PC-9 (cell line): ENCODE results near the gene PLOD2. TPM values are rescaled to one million over a fixed set of nuclear protein-coding genes. Genes with fewer than 3 reads are reported as not detected.

Experiments
- BruUV-seq: library from RNA; stranded (reverse); fragments of 400-500 nt; replicated peaks from 2 replicates; lab custom pipeline; 2021; lab: Mats Ljungman, UMichigan
- CTCF ChIA-PET: fragments of 300-600 bp; sonication (Branson Sonifier 250); formaldehyde crosslinking; loops from one replicate; lab custom pipeline; 2022; ENCODE audit warnings: antibody characterized with exemption; lab: Charles Lee
- POLR2A ChIA-PET: fragments of 300-600 bp; sonication (Branson Sonifier 250); formaldehyde crosslinking; loops from one replicate; lab custom pipeline; 2022; ENCODE audit warnings: antibody characterized with exemption; ENCODE audit not compliant: unreplicated experiment; lab: Charles Lee
- DNase-seq, 2 experiments: peaks; one replicate each; pipeline versions ENCODE4 v3.0.0 to v3.0.0-alpha.2; 2015 to 2022; ENCODE audit warnings: mixed read lengths in 1 of 2
- H2AFZ ChIP-seq: fragments of 200-600 bp; sonication (generic); 2 replicates; pipeline ENCODE4 v1.8.1; 2017; ENCODE audit warnings: antibody characterized with exemption
- H3F3A ChIP-seq: fragments of 200-600 bp; sonication (generic); 2 replicates; pipeline ENCODE4 v1.8.1; 2017; ENCODE audit warnings: antibody characterized with exemption, mild to moderate bottlenecking, low read depth; ENCODE audit not compliant: insufficient read depth
- H3K27ac ChIP-seq: fragments of 200-600 bp; sonication (generic); 2 replicates; pipeline ENCODE4 v1.6.1; 2016; ENCODE audit warnings: mixed run types
- H3K27me3 ChIP-seq: fragments of 200-600 bp; sonication (generic); 2 replicates; pipeline ENCODE4 v1.6.1; 2016; ENCODE audit warnings: low read depth, mixed run types; ENCODE audit not compliant: insufficient read depth
- H3K36me3 ChIP-seq: fragments of 200-600 bp; sonication (generic); 2 replicates; pipeline ENCODE4 v1.6.1; 2016; ENCODE audit warnings: low read depth, mixed run types
- H3K4me1 ChIP-seq: fragments of 200-600 bp; sonication (generic); replicated peaks from 2 replicates; pipeline ENCODE4 v1.6.1; 2016; ENCODE audit warnings: mixed run types; ENCODE audit not compliant: insufficient read depth
- H3K4me2 ChIP-seq: fragments of 200-600 bp; sonication (generic); 2 replicates; pipeline ENCODE4 v1.6.1; 2017; ENCODE audit warnings: mixed run types
- H3K4me3 ChIP-seq: fragments of 200-600 bp; sonication (generic); 2 replicates; pipeline ENCODE4 v1.6.1; 2016; ENCODE audit warnings: mixed run types
- H3K79me2 ChIP-seq: fragments of 200-600 bp; sonication (generic); 2 replicates; pipeline ENCODE4 v1.6.1; 2017; ENCODE audit warnings: low read depth, mixed run types
- H3K9me2 ChIP-seq: fragments of 200-600 bp; sonication (generic); 2 replicates; pipeline ENCODE4 v1.8.1; 2017; ENCODE audit warnings: mild to moderate bottlenecking; ENCODE audit not compliant: insufficient read depth
- H3K9me3 ChIP-seq: fragments of 200-600 bp; sonication (generic); 2 replicates; pipeline ENCODE4 v1.8.1; 2016; ENCODE audit warnings: low read depth; ENCODE audit not compliant: insufficient read depth
- H4K20me1 ChIP-seq: fragments of 200-600 bp; sonication (generic); 2 replicates; pipeline ENCODE4 v1.8.1; 2017; ENCODE audit not compliant: insufficient read depth
- CTCF ChIP-seq: fragments of 200-600 bp; sonication (generic); conservative IDR thresholded peaks from 2 replicates; pipeline ENCODE4 v1.6.1; 2017; ENCODE audit warnings: mixed run types, antibody characterized with exemption, mild to moderate bottlenecking, moderate library complexity
- EZH2 ChIP-seq: fragments of 200-600 bp; sonication (generic); IDR thresholded peaks from 2 replicates; pipeline ENCODE4 v1.8.0; 2017; ENCODE audit warnings: antibody characterized with exemption, low read depth
- intact Hi-C: fragments of 100-400 bp; cut with micrococcal nuclease; formaldehyde crosslinking; loops from one replicate; pipeline ENCODE4 v1.10.0; 2022; ENCODE audit not compliant: unreplicated experiment
- total RNA-seq: library from RNA; stranded (reverse); gene quantifications from 2 replicates; pipeline ENCODE4 v1.2.3, GENCODE V29; 2021

Gene PLOD2
- total RNA-seq, 1 experiment from 2014 or later = 30.3 TPM

- ChIA-PET POLR2A (no interaction called here), CTCF (interaction anchor here (0.5 kb wide), 1 partner anchor 34 kb away, joined by 3 read pairs; no protein-coding TSS in a partner anchor)
- Histone ChIP-seq H3F3A (no peaks in the 10 kb centered on the region), H3K79me2 (no peaks in the 10 kb centered on the region), H3K4me1 (0 out of 2 replicates have a peak, but pooled peaks cover 6% of the 10 kb centered on the region), H3K27me3 (no peaks in the 10 kb centered on the region), H4K20me1 (no peaks in the 10 kb centered on the region), H2AFZ (no peak overlapping the region), H3K9me2 (no peaks in the 10 kb centered on the region), H3K4me2 (no peak overlapping the region), H3K36me3 (no peaks in the 10 kb centered on the region), H3K27ac (no peak overlapping the region), H3K4me3 (no peak overlapping the region), H3K9me3 (no peaks in the 10 kb centered on the region; the same call in 1 of the 2 replicates)
- no peak for DNase-seq
- intact Hi-C loops = no loop called here
- TF ChIP-seq EZH2 = no peak
- TF ChIP-seq CTCF = no peak
- no TSS peak for BruUV-seq
These were observed 32.8 kb downstream of the PLOD2 start for GRCh38 chr3:146128179-146128578.

- H3K27me3 ChIP-seq = no peaks in the 10 kb centered on the region
- BruUV-seq = no TSS peak
- DNase-seq = peak in 1 of 2 experiments; percentile 48
- H3F3A ChIP-seq = no peaks in the 10 kb centered on the region
- no peak overlapping the region for H2AFZ ChIP-seq
- H3K9me3 ChIP-seq = no peaks in the 10 kb centered on the region; the same call in 1 of the 2 replicates
- no peak for TF ChIP-seq EZH2
- TF ChIP-seq CTCF = no peak
- H3K79me2 ChIP-seq = no peaks in the 10 kb centered on the region
- no peaks in the 10 kb centered on the region for H3K36me3 ChIP-seq
- ChIA-PET POLR2A (no interaction called here), CTCF (interaction anchor here (0.7 to 0.8 kb wide), 2 partner anchors 64 to 591 kb away, joined by 3 to 5 read pairs; no protein-coding TSS in a partner anchor)
- no peak overlapping the region for H3K27ac ChIP-seq
- 0 out of 2 replicates have a peak, but pooled peaks cover 6% of the 10 kb centered on the region for H3K4me1 ChIP-seq
- no peaks in the 10 kb centered on the region for H3K9me2 ChIP-seq
- no peak overlapping the region for H3K4me3 ChIP-seq
- intact Hi-C loops = no loop called here
- no peak overlapping the region for H3K4me2 ChIP-seq
- no peaks in the 10 kb centered on the region for H4K20me1 ChIP-seq
These were observed 35.0 kb downstream of the PLOD2 start for GRCh38 chr3:146125951-146126350.

- no peaks in the 10 kb centered on the region for H3K9me2 ChIP-seq
- no peaks in the 10 kb centered on the region for H3F3A ChIP-seq
- DNase-seq = no peak
- 0 out of 2 replicates have a peak, but pooled peaks cover 6% of the 10 kb centered on the region for H3K4me1 ChIP-seq
- CTCF ChIA-PET = no interaction called here
- H3K36me3 ChIP-seq = no peaks in the 10 kb centered on the region
- TF ChIP-seq CTCF (no peak), EZH2 (no peak)
- H3K27me3 ChIP-seq = no peaks in the 10 kb centered on the region
- H2AFZ ChIP-seq = no peak overlapping the region
- intact Hi-C loops = no loop called here
- no peaks in the 10 kb centered on the region for H4K20me1 ChIP-seq
- H3K9me3 ChIP-seq = no peaks in the 10 kb centered on the region; the same call in 1 of the 2 replicates
- POLR2A ChIA-PET = no interaction called here
- no peaks in the 10 kb centered on the region for H3K79me2 ChIP-seq
- no peak overlapping the region for H3K4me3 ChIP-seq
- BruUV-seq = no TSS peak
- H3K27ac ChIP-seq = no peak overlapping the region
- no peak overlapping the region for H3K4me2 ChIP-seq
These were observed 36.7 kb downstream of the PLOD2 start for GRCh38 chr3:146124126-146124801.
